ENCODE results near the gene DCAKD. TPM values are rescaled to one million over a fixed set of nuclear protein-coding genes. Genes with fewer than 3 reads are reported as not detected.

Gene DCAKD
- total RNA-seq, 4 donors from 2014 or later: 47.7 to 53.2 (median 49.5) TPM

- no peak for TF ChIP-seq EP300 (IDR thresholded peaks at IDR 0.05)
- TF ChIP-seq POLR2A (IDR thresholded peaks at IDR 0.05): no peak
- no peak for TF ChIP-seq CTCF (IDR thresholded peaks at IDR 0.05)
- Histone ChIP-seq H3K9me3 (no peaks in the 10 kb centered on the region), H3K27me3 (no peaks in the 10 kb centered on the region), H3K27ac (peak overlapping the region in 2 of 4 donors; percentile 12 to 91), H3K36me3 (peaks cover 2 to 89% (median 8%) of the 10 kb centered on the region in 3 donors), H3K4me3 (no peak overlapping the region), H3K4me1 (peaks cover 0 to 35% (median 24%) of the 10 kb centered on the region in 4 donors)
- DNase-seq (ENCODE audit: low spot score in 2 of 2): no peak
- WGBS, 2 donors: 80 to 85% methylated on average over 3 of the region's 3 CpGs
Observed at GRCh38 chr17:45088741-45089140, 37.3 kb upstream of the DCAKD start.

- H3K4me1 ChIP-seq: peaks cover 0 to 27% (median 17%) of the 10 kb centered on the region in 4 donors
- no peaks in the 10 kb centered on the region for H3K27me3 ChIP-seq
- H3K27ac ChIP-seq: peak overlapping the region in 1 of 4 donors; percentile 55
- DNase-seq (ENCODE audit: low spot score in 2 of 2): no peak
- peaks cover 4 to 92% (median 6%) of the 10 kb centered on the region in 3 donors for H3K36me3 ChIP-seq
- 90 to 93% methylated on average over 5 of the region's 5 CpGs for WGBS, 2 donors
- TF ChIP-seq EP300 (IDR thresholded peaks at IDR 0.05) (no peak), POLR2A (IDR thresholded peaks at IDR 0.05) (no peak), CTCF (IDR thresholded peaks at IDR 0.05) (no peak)
- H3K9me3 ChIP-seq: no peaks in the 10 kb centered on the region
- no peak overlapping the region for H3K4me3 ChIP-seq
Observed at GRCh38 chr17:45087978-45088377, 36.5 kb upstream of the DCAKD start.

- no peaks in the 10 kb centered on the region for H3K9me3 ChIP-seq
- WGBS, 2 donors: 56 to 82% methylated on average over 3 of the region's 3 CpGs
- H3K27ac ChIP-seq: peak overlapping the region in 1 of 4 donors; percentile 55
- no peak for DNase-seq (ENCODE audit: low spot score in 2 of 2)
- peaks cover 0 to 23% (median 13%) of the 10 kb centered on the region in 4 donors for H3K4me1 ChIP-seq
- H3K36me3 ChIP-seq: peaks cover 6 to 97% (median 9%) of the 10 kb centered on the region in 3 donors
- TF ChIP-seq EP300 (IDR thresholded peaks at IDR 0.05) (no peak), CTCF (IDR thresholded peaks at IDR 0.05) (no peak), POLR2A (IDR thresholded peaks at IDR 0.05) (no peak)
- H3K4me3 ChIP-seq: no peak overlapping the region
- no peaks in the 10 kb centered on the region for H3K27me3 ChIP-seq
Observed at GRCh38 chr17:45087504-45087975, 36.1 kb upstream of the DCAKD start.

GRCh38 chr17:45086865-45087503, 35.6 kb upstream of the DCAKD start:
- Histone ChIP-seq H3K9me3 (no peaks in the 10 kb centered on the region), H3K4me1 (peaks cover 0 to 17% (median 8%) of the 10 kb centered on the region in 4 donors), H3K27ac (peak overlapping the region in 1 of 4 donors; percentile 32), H3K27me3 (no peaks in the 10 kb centered on the region), H3K4me3 (no peak overlapping the region), H3K36me3 (peaks cover 7 to 100% (median 14%) of the 10 kb centered on the region in 3 donors)
- 85 to 90% methylated on average over 6 of the region's 6 CpGs for WGBS, 2 donors
- TF ChIP-seq POLR2A (IDR thresholded peaks at IDR 0.05) (no peak), CTCF (IDR thresholded peaks at IDR 0.05) (no peak), EP300 (IDR thresholded peaks at IDR 0.05) (no peak)
- no peak for DNase-seq (ENCODE audit: low spot score in 2 of 2)

GRCh38 chr17:45086391-45086790, 35.0 kb upstream of the DCAKD start:
- peak overlapping the region in 1 of 4 donors; percentile 32 for H3K27ac ChIP-seq
- no peak for TF ChIP-seq CTCF (IDR thresholded peaks at IDR 0.05)
- no peak for TF ChIP-seq EP300 (IDR thresholded peaks at IDR 0.05)
- TF ChIP-seq POLR2A (IDR thresholded peaks at IDR 0.05): no peak
- H3K27me3 ChIP-seq: no peaks in the 10 kb centered on the region
- H3K36me3 ChIP-seq: peaks cover 7 to 100% (median 20%) of the 10 kb centered on the region in 3 donors
- no peak overlapping the region for H3K4me3 ChIP-seq
- 70 to 76% methylated on average over 4 of the region's 4 CpGs for WGBS, 2 donors
- no peaks in the 10 kb centered on the region for H3K9me3 ChIP-seq
- no peak for DNase-seq (ENCODE audit: low spot score in 2 of 2)
- H3K4me1 ChIP-seq: peaks cover 0 to 12% (median 3%) of the 10 kb centered on the region in 4 donors
